Mesendoderm (in vitro differentiated cells): Measurements from ENCODE around the gene CHST4.
A peak's percentile ranks its signal among the peaks of the same experiment; 100 is the strongest.

Experiments used
- DNase-seq: peaks from one replicate; pipeline ENCODE4 v3.0.0; 2013
- H2AK5ac ChIP-seq: 2 replicates; pipeline ENCODE4 v1.6.1; 2013; ENCODE audit warnings: low read length, inconsistent platforms
- H2BK120ac ChIP-seq: 2 replicates; pipeline ENCODE4 v1.6.1; 2013; ENCODE audit warnings: low read depth, mild to moderate bottlenecking, low read length, moderate library complexity, mixed read lengths
- H2BK15ac ChIP-seq: replicated peaks from 2 replicates; pipeline ENCODE4 v1.6.1; 2013; ENCODE audit warnings: low read depth, mild to moderate bottlenecking, moderate library complexity
- H2BK5ac ChIP-seq: 2 replicates; pipeline ENCODE4 v1.6.1; 2013; ENCODE audit warnings: low read length, inconsistent platforms
- H3K18ac ChIP-seq: 2 replicates; pipeline ENCODE4 v1.6.1; 2013; ENCODE audit warnings: mild to moderate bottlenecking, low read length, mixed read lengths
- H3K23ac ChIP-seq: one replicate; pipeline ENCODE4 v1.6.1; 2013; ENCODE audit warnings: low read length
- H3K27ac ChIP-seq: 2 replicates; pipeline ENCODE4 v1.5.1; 2013; ENCODE audit warnings: low read depth, mild to moderate bottlenecking, inconsistent platforms, low read length, moderate library complexity
- H3K27me3 ChIP-seq: 2 replicates; pipeline ENCODE4 v1.6.1; 2013; ENCODE audit warnings: low read length, control low read depth, mild to moderate bottlenecking, inconsistent platforms; ENCODE audit not compliant: insufficient read depth, poor library complexity
- H3K36me3 ChIP-seq: 2 replicates; pipeline ENCODE4 v1.6.1; 2013; ENCODE audit warnings: low read length, inconsistent platforms; ENCODE audit not compliant: control insufficient read depth, insufficient read depth
- H3K4ac ChIP-seq: one replicate; pipeline ENCODE4 v1.6.1; 2013; ENCODE audit warnings: low read depth, mild to moderate bottlenecking, low read length, moderate library complexity
- H3K4me1 ChIP-seq: 2 replicates; pipeline ENCODE4 v1.6.1; 2013; ENCODE audit warnings: low read depth, low read length, inconsistent platforms; ENCODE audit not compliant: control insufficient read depth
- H3K4me2 ChIP-seq: 2 replicates; pipeline ENCODE4 v1.6.1; 2013; ENCODE audit warnings: low read length
- H3K4me3 ChIP-seq: 2 replicates; pipeline ENCODE4 v1.5.1; 2013; ENCODE audit warnings: mild to moderate bottlenecking, low read length
- H3K56ac ChIP-seq: one replicate; pipeline ENCODE4 v1.6.1; 2013; ENCODE audit warnings: low read length
- H3K79me1 ChIP-seq: 2 replicates; pipeline ENCODE4 v1.6.1; 2013; ENCODE audit warnings: low read length, inconsistent platforms
- H3K79me2 ChIP-seq: 2 replicates; pipeline ENCODE4 v1.6.1; 2013; ENCODE audit warnings: mild to moderate bottlenecking, low read length; ENCODE audit not compliant: control insufficient read depth, insufficient read depth
- H3K9ac ChIP-seq: 2 replicates; pipeline ENCODE4 v1.6.1; 2013; ENCODE audit warnings: low read length, inconsistent platforms
- H4K5ac ChIP-seq: one replicate; pipeline ENCODE4 v1.6.1; 2013; ENCODE audit warnings: low read length
- H4K8ac ChIP-seq: one replicate; pipeline ENCODE4 v1.6.1; 2013; ENCODE audit warnings: low read depth, mild to moderate bottlenecking, control low read depth, low read length, moderate library complexity
- WGBS: extraction: QIAGEN DNeasy Blood & Tissue Kit; methylation state at CpG from one replicate; pipeline ENCODE4 v1.1.7; 2013; ENCODE audit warnings: low lambda C conversion rate, missing lambda C conversion rate; ENCODE audit not compliant: insufficient coverage; ENCODE audit errors: extremely low coverage; 5-methylcytosine and 5-hydroxymethylcytosine counted together

The CHST4 gene

GRCh38 chr16:71484006-71484893 is 42.0 kb upstream of the CHST4 start:
- H3K9ac ChIP-seq, result peak overlapping the region; percentile 82

GRCh38 chr16:71489122-71489521 is 37.1 kb upstream of the CHST4 start, which contains the start of gene ZNF19:
TSS of gene ZNF19 (minus strand) at chr16:71489324. CDS start at chr16:71482114, 7,210 bp downstream.
- WGBS, result no CpG with 5 or more reads among the region's 22 CpGs
- H3K4me3 ChIP-seq, result no peak within 1 kb of the TSS
- no peak within 1 kb of the TSS for H3K27ac ChIP-seq
- H4K5ac ChIP-seq, result no peak within 1 kb of the TSS
- DNase-seq, result no peak
- no peak within 1 kb of the TSS for H3K4me2 ChIP-seq
- no peak within 1 kb of the TSS for H3K23ac ChIP-seq
- no peaks in the 10 kb centered on the region for H3K79me2 ChIP-seq
- no peak within 1 kb of the TSS for H2BK15ac ChIP-seq
- no peak within 1 kb of the TSS for H3K18ac ChIP-seq
- H2AK5ac ChIP-seq, result no peak within 1 kb of the TSS
- no peak within 1 kb of the TSS for H4K8ac ChIP-seq
- no peaks in the 10 kb centered on the region for H3K4me1 ChIP-seq
- H2BK120ac ChIP-seq, result no peak within 1 kb of the TSS
- no peak within 1 kb of the TSS for H3K56ac ChIP-seq
- no peaks in the 10 kb centered on the region for H3K27me3 ChIP-seq
- no peaks in the 10 kb centered on the region for H3K36me3 ChIP-seq
- no peak within 1 kb of the TSS for H3K9ac ChIP-seq
- H3K4ac ChIP-seq, result no peak within 1 kb of the TSS
- no peak within 1 kb of the TSS for H2BK5ac ChIP-seq
- H3K79me1 ChIP-seq, result no peaks in the 10 kb centered on the region

More at GRCh38 chr16:71484006-71484893, 42.0 kb upstream of the CHST4 start:
- Histone ChIP-seq H4K8ac (peak overlapping the region; percentile 69), H3K27me3 (no peaks in the 10 kb centered on the region), H3K4me1 (no peaks in the 10 kb centered on the region), H3K18ac (no peak overlapping the region), H3K36me3 (no peaks in the 10 kb centered on the region), H2BK5ac (peak overlapping the region; percentile 33), H3K27ac (peak overlapping the region; percentile 10), H3K4me2 (peak overlapping the region; percentile 58), H4K5ac (no peak overlapping the region), H2BK15ac (no peak overlapping the region), H3K4me3 (peak overlapping the region; percentile 81), H3K79me1 (no peaks in the 10 kb centered on the region), H3K56ac (peak overlapping the region; percentile 88), H3K4ac (no peak overlapping the region), H2BK120ac (no peak overlapping the region), H3K79me2 (no peaks in the 10 kb centered on the region), H3K23ac (no peak overlapping the region), H2AK5ac (no peak overlapping the region)
- WGBS, result no CpG with 5 or more reads among the region's 44 CpGs
- DNase-seq, result peak; percentile 92

GRCh38 chr16:71490361-71490760 is 35.9 kb upstream of the CHST4 start:
- no peak for DNase-seq
- no peak overlapping the region for H4K8ac ChIP-seq
- H2AK5ac ChIP-seq, result no peak overlapping the region
- H3K4ac ChIP-seq, result no peak overlapping the region
- no peak overlapping the region for H2BK120ac ChIP-seq
- H3K79me1 ChIP-seq, result no peaks in the 10 kb centered on the region
- H3K56ac ChIP-seq, result no peak overlapping the region
- no peaks in the 10 kb centered on the region for H3K27me3 ChIP-seq
- no peaks in the 10 kb centered on the region for H3K4me1 ChIP-seq
- H3K18ac ChIP-seq, result no peak overlapping the region
- H3K4me3 ChIP-seq, result no peak overlapping the region
- no peaks in the 10 kb centered on the region for H3K79me2 ChIP-seq
- H2BK15ac ChIP-seq, result no peak overlapping the region
- no peak overlapping the region for H3K23ac ChIP-seq
- H3K4me2 ChIP-seq, result no peak overlapping the region
- H2BK5ac ChIP-seq, result no peak overlapping the region
- no peak overlapping the region for H3K27ac ChIP-seq
- no peak overlapping the region for H3K9ac ChIP-seq
- no peak overlapping the region for H4K5ac ChIP-seq
- H3K36me3 ChIP-seq, result no peaks in the 10 kb centered on the region

- WGBS, result no CpG with 5 or more reads among the region's 3 CpGs
These were observed 35.2 kb upstream of the CHST4 start for GRCh38 chr16:71491054-71491453.

GRCh38 chr16:71492786-71493185 is 33.4 kb upstream of the CHST4 start:
- no peaks in the 10 kb centered on the region for H3K27me3 ChIP-seq
- H3K9ac ChIP-seq, result no peak overlapping the region
- no peak overlapping the region for H3K18ac ChIP-seq
- no peak overlapping the region for H3K27ac ChIP-seq
- H3K23ac ChIP-seq, result no peak overlapping the region
- H3K4me1 ChIP-seq, result no peaks in the 10 kb centered on the region
- H3K79me1 ChIP-seq, result no peaks in the 10 kb centered on the region
- no peak overlapping the region for H3K56ac ChIP-seq
- H3K4me3 ChIP-seq, result no peak overlapping the region
- no peak overlapping the region for H3K4ac ChIP-seq
- H4K5ac ChIP-seq, result no peak overlapping the region
- no peaks in the 10 kb centered on the region for H3K36me3 ChIP-seq
- no peak overlapping the region for H2BK120ac ChIP-seq
- no peak overlapping the region for H3K4me2 ChIP-seq
- no peak for DNase-seq
- no peak overlapping the region for H2BK5ac ChIP-seq
- no peak overlapping the region for H2AK5ac ChIP-seq
- no peak overlapping the region for H4K8ac ChIP-seq
- WGBS, result no CpG with 5 or more reads among the region's 2 CpGs
- H2BK15ac ChIP-seq, result no peak overlapping the region
- H3K79me2 ChIP-seq, result no peaks in the 10 kb centered on the region

More at GRCh38 chr16:71491054-71491453, 35.2 kb upstream of the CHST4 start:
- Histone ChIP-seq H3K4me1 (no peaks in the 10 kb centered on the region), H3K27ac (no peak overlapping the region), H3K23ac (no peak overlapping the region), H4K5ac (no peak overlapping the region), H2BK120ac (no peak overlapping the region), H3K56ac (no peak overlapping the region), H2BK5ac (no peak overlapping the region), H3K4me3 (no peak overlapping the region), H2BK15ac (no peak overlapping the region), H3K27me3 (no peaks in the 10 kb centered on the region), H3K18ac (no peak overlapping the region), H3K79me2 (no peaks in the 10 kb centered on the region), H3K4ac (no peak overlapping the region), H3K9ac (no peak overlapping the region), H2AK5ac (no peak overlapping the region), H3K4me2 (no peak overlapping the region), H4K8ac (no peak overlapping the region), H3K79me1 (no peaks in the 10 kb centered on the region), H3K36me3 (no peaks in the 10 kb centered on the region)
- no peak for DNase-seq
